EH (cell line): ENCODE measurements around the gene OPRL1.
"Not testable (repeated sequence)": the region's sequence is repeated elsewhere in the genome, so short reads cannot be mapped to it uniquely, and the experiment has no call there.

Source experiments
- DNase-seq: peaks from one replicate; pipeline ENCODE4 v3.0.0-alpha.2; 2015; ENCODE audit warnings: low read depth

Gene OPRL1

GRCh38 chr20:64086801-64087200, 6.9 kb downstream of the OPRL1 start:
- no peak for DNase-seq

- not testable (repeated sequence) for DNase-seq
These were observed 7.4 kb downstream of the OPRL1 start for GRCh38 chr20:64087226-64087825.

- DNase-seq: not testable (repeated sequence)
These were observed 8.7 kb downstream of the OPRL1 start for GRCh38 chr20:64088586-64088985.

GRCh38 chr20:64090165-64090564, 10.3 kb downstream of the OPRL1 start:
- DNase-seq: no peak

- no peak for DNase-seq
These were observed 11.5 kb downstream of the OPRL1 start for GRCh38 chr20:64091340-64091739.

- no peak for DNase-seq
These were observed 11.9 kb downstream of the OPRL1 start for GRCh38 chr20:64091770-64092169.

- DNase-seq: no peak
These were observed 12.6 kb downstream of the OPRL1 start for GRCh38 chr20:64092258-64093012.

- no peak for DNase-seq
These were observed 13.2 kb downstream of the OPRL1 start for GRCh38 chr20:64093013-64093503.

- no peak for DNase-seq
These were observed 15.6 kb downstream of the OPRL1 start for GRCh38 chr20:64095455-64095854.

- DNase-seq: no peak
These were observed 16.0 kb downstream of the OPRL1 start for GRCh38 chr20:64095927-64096326.

- no peak for DNase-seq
These were observed 16.7 kb downstream of the OPRL1 start for GRCh38 chr20:64096535-64096934.

- DNase-seq: no peak
These were observed 18.7 kb downstream of the OPRL1 start for GRCh38 chr20:64098471-64099013.

- no peak for DNase-seq
These were observed 19.4 kb downstream of the OPRL1 start for GRCh38 chr20:64099086-64099786.

GRCh38 chr20:64099880-64100565, 20.1 kb downstream of the OPRL1 start:
- no peak for DNase-seq

- no peak for DNase-seq
These were observed 20.6 kb downstream of the OPRL1 start for GRCh38 chr20:64100566-64100888.

GRCh38 chr20:64100946-64101688, 21.2 kb downstream of the OPRL1 start:
- DNase-seq: no peak

- no peak for DNase-seq
These were observed 22.1 kb downstream of the OPRL1 start for GRCh38 chr20:64101731-64102621.

GRCh38 chr20:64102647-64103354, 22.9 kb downstream of the OPRL1 start:
- no peak for DNase-seq

GRCh38 chr20:64103871-64104666, 24.2 kb downstream of the OPRL1 start:
- DNase-seq: no peak
